Fibroblast of villous mesenchyme (primary cell): Measurements from ENCODE around the gene WDR26. TPM values are rescaled to one million over a fixed set of nuclear protein-coding genes. Genes with fewer than 3 reads are reported as not detected.

ENCODE experiments used
- DNase-seq: peaks from one replicate; pipeline ENCODE4 v3.0.0-alpha.2; 2010; ENCODE audit warnings: low read depth
- H3K4me3 ChIP-seq: 2 replicates; pipeline ENCODE4 v1.5.1; 2011; ENCODE audit warnings: low read depth, mild to moderate bottlenecking, low read length
- total RNA-seq: library from RNA; depleted of rRNA; stranded (reverse); fragments of >200 nt; gene quantifications from 2 replicates; pipeline ENCODE4 v1.2.3, GENCODE V29; 2012
- TF ChIP-seq, protein P1 (sequence below): IDR thresholded peaks from 2 replicates; pipeline ENCODE4 v1.5.1; 2012; ENCODE audit warnings: low read depth, mild to moderate bottlenecking, low read length; ENCODE audit not compliant: insufficient read depth

The WDR26 gene
- total RNA-seq, 1 donor, result 86.4 TPM

DNA sequence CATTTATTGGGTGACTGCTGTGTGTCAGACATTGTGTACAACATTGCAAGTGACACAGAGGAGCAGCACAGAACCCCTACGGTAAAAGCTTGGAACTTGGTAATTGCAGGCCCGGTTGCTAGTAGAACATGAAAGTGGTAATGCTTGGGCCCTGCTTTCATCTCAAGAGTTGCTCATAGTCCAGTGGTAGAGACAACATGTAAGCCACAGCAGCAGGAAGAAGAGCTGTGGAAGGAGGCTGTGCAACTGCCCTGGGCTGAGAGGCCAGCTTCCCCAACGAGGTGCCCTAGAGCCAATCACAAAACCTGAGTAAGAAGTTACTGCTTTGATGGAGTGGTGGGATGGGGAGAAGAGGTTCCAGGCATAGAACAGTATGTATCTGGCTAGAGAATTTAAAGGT lies 59.5 kb downstream of the WDR26 start:
- TF ChIP-seq, protein P1, sequence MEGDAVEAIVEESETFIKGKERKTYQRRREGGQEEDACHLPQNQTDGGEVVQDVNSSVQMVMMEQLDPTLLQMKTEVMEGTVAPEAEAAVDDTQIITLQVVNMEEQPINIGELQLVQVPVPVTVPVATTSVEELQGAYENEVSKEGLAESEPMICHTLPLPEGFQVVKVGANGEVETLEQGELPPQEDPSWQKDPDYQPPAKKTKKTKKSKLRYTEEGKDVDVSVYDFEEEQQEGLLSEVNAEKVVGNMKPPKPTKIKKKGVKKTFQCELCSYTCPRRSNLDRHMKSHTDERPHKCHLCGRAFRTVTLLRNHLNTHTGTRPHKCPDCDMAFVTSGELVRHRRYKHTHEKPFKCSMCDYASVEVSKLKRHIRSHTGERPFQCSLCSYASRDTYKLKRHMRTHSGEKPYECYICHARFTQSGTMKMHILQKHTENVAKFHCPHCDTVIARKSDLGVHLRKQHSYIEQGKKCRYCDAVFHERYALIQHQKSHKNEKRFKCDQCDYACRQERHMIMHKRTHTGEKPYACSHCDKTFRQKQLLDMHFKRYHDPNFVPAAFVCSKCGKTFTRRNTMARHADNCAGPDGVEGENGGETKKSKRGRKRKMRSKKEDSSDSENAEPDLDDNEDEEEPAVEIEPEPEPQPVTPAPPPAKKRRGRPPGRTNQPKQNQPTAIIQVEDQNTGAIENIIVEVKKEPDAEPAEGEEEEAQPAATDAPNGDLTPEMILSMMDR, result no peak
- no peak for DNase-seq

DNA sequence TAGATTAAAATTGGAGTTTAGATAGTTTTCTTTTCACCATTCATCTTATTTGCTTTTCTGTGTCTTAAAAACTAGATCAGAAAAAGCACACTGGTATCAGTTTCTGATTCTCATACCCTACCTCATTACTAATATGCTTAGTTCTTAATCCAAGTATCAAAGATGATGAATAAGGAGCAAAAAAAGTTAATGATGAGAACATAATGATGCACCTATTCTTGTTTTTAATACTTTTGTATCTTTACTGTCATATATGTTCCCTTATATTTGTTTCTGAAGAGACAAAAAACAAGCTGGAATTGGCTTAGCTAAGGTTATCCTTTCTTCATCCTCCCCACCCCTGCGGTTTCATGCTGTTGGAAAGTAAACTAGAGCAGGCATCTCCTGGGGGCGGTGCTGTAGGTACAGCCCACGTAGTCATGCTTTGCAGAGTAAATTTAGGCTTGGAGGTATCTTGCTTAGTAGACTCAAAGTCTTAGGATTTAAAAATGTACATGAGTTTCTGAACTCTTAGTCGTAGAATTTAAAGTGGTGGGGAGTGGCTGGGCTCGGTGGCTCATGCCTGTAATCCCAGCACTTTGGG lies 61.5 kb downstream of the WDR26 start:
- TF ChIP-seq, protein P1, result no peak
- no peak overlapping the region for H3K4me3 ChIP-seq
- DNase-seq, result no peak

More for the DNA sequence above, 59.5 kb downstream of the WDR26 start:
- no peak overlapping the region for H3K4me3 ChIP-seq

DNA sequence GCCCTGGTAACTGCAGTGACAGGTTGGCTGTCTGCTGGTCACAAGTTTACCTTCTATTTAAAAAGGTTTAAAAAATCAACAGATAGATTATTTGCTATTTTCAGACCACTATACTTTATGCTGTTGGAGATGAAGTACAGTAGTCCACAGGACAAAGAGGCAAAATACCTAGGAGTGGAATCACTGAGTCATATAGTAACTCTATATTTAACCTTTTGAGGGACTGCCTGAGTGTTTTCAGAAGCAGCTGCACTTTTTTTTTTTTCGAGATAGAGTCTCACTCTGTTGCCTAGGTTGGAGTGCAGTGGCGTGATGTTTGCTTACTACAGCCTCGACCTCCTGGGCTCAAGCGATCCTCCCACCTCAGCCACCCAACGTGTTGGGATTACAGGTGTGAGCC lies 66.2 kb downstream of the WDR26 start:
- no peak overlapping the region for H3K4me3 ChIP-seq
- no peak for DNase-seq
- TF ChIP-seq, protein P1, result no peak

DNA sequence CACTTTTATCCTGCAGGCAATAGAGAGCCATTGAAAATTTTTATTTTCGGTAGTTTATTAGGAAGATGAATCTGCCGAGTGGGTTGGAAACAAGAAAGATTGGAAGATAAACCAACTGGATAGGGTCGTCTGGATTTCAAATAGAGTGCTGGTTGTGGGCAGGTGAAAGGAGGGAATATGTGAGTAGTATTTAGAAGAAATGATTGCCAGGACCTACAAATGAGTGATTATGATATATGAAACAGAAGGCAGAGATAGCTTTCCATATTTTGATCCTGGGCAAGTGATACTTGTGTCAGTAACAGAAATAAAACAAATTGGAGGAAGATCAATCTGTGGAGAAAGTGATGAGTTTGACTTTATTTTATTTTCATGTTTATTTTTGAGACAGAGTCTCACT lies 75.4 kb downstream of the WDR26 start:
- no peak overlapping the region for H3K4me3 ChIP-seq
- DNase-seq, result no peak
- TF ChIP-seq, protein P1, result no peak

DNA sequence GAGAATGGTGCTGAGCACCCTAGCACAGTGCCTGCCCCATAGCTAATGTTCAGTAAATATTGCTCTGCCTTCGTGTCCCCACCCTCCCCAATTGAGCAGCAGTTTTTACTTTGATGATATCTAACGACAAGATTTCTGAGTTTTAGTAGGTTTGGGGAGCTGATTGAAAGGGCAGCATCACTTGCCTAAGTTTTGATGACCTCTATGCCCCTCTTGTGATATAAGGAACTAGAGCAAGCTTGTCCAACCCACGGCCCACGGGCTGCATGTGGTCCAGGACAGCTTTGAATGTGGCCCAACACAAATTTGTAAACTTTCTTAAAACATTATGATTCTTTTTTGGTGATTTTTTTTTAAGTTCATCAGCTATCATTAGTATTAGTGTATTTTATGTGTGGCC lies 76.4 kb downstream of the WDR26 start:
- DNase-seq, result no peak
- TF ChIP-seq, protein P1, result no peak
- peak overlapping the region; percentile 87 for H3K4me3 ChIP-seq

DNA sequence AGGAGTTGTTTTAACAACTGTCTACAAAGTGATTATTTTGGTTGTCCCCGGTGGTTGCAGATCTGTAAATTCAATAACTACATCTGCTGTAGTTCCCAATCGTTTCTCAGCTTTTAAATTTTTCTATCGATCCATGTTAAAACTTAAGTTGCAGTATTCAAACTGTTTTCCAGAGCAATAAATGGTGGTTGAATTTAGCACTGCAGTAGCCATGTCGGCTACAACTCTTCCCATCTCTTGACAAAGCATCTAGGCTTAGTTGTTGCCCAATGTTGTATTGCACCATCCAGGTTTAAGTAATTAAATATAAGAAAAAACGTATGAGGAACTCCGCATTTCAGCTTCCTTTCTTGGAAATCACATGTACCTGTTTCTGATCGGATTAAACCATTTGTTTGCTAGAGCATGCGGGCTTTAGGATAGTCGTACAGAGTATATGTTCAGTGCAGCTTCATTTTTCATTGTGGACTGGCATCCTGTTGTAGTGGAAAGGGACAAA lies 76.9 kb downstream of the WDR26 start:
- H3K4me3 ChIP-seq, result peak overlapping the region; percentile 87
- TF ChIP-seq, protein P1, result no peak
- DNase-seq, result peak; percentile 87
